Epithelial cell of proximal tubule (primary cell): ENCODE measurements around the gene HOTAIR. TPM values are rescaled to one million over a fixed set of nuclear protein-coding genes. Genes with fewer than 3 reads are reported as not detected.
A peak's percentile ranks its signal among the peaks of the same experiment; 100 is the strongest.

Source experiments
- DNase-seq: peaks from one replicate; pipeline ENCODE4 v3.0.0-alpha.2; 2011; ENCODE audit warnings: low read depth
- H3K4me3 ChIP-seq: 2 replicates; pipeline ENCODE4 v1.5.1; 2011; ENCODE audit warnings: low read depth, mild to moderate bottlenecking, low read length
- CTCF ChIP-seq: conservative IDR thresholded peaks from 2 replicates; pipeline ENCODE4 v1.5.1; 2012; ENCODE audit warnings: low read depth, mild to moderate bottlenecking, low read length
- total RNA-seq: library from RNA; depleted of rRNA; stranded (reverse); fragments of >200 nt; gene quantifications from 2 replicates; pipeline ENCODE4 v1.2.3, GENCODE V29; 2015

Gene HOTAIR
- total RNA-seq, 1 donor from 2014 or later: not detected

GRCh38 chr12:54005853-54006558 lies 31.3 kb upstream of the HOTAIR start:
- DNase-seq: no peak
- peak; percentile 81 for TF ChIP-seq CTCF
- H3K4me3 ChIP-seq: peak overlapping the region; percentile 53

DNA sequence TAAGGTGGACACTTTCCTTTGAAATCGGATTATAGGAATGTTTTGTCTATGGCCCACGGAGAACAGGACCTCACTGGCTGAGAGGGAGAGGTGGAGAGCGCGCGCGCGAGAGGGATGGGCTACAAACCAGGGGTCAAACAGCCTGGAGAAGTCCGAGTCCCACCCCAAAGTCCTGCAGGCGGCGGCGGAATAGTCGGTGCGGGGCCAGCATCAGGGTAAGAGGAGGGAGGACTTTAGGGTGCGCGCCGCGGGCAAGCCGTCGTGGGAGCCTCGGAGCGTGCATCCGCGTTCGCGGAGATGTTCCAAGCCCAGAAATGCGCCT lies 30.7 kb upstream of the HOTAIR start:
- TF ChIP-seq CTCF: no peak
- no peak for DNase-seq
- peak overlapping the region; percentile 53 for H3K4me3 ChIP-seq

DNA sequence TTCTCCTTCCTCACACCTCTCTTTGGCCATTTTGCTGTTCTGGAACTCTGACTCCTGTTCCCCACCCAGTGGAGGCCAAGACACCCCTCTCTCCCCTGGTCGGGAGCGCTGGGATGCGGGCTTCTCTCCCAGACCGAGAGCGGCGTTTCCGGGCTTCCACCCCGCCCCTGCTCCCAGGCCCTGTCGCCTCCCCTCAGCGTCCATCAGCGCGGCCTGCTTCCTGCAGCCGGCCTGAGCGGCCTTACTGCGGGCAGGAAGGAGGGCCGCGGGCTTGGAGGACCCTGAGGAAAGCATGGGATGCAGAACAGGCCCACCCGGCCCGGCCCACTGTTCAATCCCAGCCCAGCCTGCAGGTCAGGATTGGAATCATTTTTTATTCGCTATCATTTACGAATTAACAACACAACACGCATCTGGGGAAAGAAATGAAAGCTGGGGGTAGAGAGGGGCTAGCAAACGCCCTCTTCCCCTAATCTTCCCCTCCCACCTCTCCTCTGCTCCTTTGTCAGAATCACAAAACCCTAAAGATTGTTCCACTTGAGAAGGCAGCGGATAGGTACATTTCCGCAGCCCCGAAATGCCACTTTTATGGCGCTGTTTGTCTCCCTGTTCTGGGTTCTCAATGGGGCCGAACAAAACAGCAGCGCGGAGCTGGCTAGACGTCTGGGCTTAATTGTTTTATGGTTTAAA lies 30.2 kb upstream of the HOTAIR start:
- H3K4me3 ChIP-seq: peak overlapping the region; percentile 53
- no peak for DNase-seq
- TF ChIP-seq CTCF: no peak

DNA sequence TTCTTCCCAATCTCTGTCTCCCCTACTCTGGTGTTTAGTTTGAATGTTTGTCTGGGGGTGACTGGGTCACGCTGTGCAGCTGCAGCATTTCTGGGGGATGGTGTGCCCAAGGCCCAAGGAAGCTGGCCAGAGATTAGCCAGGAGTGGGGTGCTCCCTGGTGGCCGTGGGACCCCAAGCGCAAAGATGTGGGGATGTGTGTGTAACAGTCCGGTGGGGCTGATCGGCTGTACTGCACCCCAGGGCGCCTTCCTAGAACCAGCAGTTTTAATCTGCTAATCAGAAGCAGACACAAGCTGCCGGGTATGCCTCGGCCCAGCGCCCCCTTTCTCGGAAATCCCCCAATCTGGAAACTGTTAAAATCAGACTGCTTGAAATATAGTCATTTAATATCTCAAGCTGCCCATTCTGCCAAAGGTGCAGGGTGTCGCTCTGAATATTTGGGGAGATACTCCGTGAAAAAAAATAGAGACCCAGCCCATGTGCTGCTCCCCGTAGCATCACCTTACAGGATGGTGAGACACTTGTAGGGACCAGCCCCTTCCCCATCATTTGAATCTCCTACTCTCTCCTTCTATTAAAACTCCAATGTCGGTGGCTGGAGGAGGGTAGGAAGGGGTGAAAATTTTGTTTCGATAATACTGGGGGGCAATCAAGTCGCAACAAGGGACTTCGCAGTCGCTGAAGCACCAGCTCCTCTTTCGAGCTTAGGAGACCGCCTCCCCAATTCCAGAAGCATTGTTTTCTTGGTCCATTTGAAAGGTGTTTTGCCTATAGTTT lies 29.5 kb upstream of the HOTAIR start:
- no peak for TF ChIP-seq CTCF
- DNase-seq: no peak
- peak overlapping the region; percentile 53 for H3K4me3 ChIP-seq

DNA sequence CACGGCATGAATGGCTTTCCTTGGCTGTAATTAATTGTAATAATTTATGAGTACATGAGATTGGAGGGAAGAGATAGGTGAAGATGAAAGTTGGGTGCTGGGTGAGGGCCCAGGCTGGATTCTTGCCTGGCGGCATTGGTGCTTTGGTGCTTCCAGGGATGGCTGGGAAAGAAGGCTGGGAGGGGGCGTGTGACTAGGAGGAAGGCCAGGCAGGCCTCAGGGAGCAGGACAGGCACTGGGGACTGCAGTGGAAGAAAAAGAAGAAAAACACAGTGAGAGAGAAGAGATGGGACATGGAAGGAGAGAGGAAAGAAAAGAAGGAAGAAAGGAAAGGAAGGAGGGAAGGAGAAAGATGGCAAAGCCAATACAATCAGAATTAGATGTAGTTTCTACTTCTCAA lies 28.9 kb upstream of the HOTAIR start:
- no peak for DNase-seq
- no peak for TF ChIP-seq CTCF
- no peak overlapping the region for H3K4me3 ChIP-seq

GRCh38 chr12:54002915-54003389 lies 28.2 kb upstream of the HOTAIR start:
- H3K4me3 ChIP-seq: peak overlapping the region; percentile 11
- TF ChIP-seq CTCF: no peak

More at GRCh38 chr12:54002915-54003389, 28.2 kb upstream of the HOTAIR start:
- DNase-seq: no peak
